Brain pericyte (primary cell): ENCODE data around the gene CAMTA1.
"Not testable (repeated sequence)": the region's sequence is repeated elsewhere in the genome, so short reads cannot be mapped to it uniquely, and the experiment has no call there.

ENCODE experiments used
- DNase-seq: peaks from one replicate; pipeline ENCODE4 v3.0.0-alpha.2; 2012; ENCODE audit warnings: low read depth, low spot score

CAMTA1 gene

GRCh38 chr1:7767176-7767575 lies 981.9 kb downstream of the CAMTA1 start:
- no peak for DNase-seq

- no peak for DNase-seq
Measured at GRCh38 chr1:7768583-7768982, 983.3 kb downstream of the CAMTA1 start.

DNA sequence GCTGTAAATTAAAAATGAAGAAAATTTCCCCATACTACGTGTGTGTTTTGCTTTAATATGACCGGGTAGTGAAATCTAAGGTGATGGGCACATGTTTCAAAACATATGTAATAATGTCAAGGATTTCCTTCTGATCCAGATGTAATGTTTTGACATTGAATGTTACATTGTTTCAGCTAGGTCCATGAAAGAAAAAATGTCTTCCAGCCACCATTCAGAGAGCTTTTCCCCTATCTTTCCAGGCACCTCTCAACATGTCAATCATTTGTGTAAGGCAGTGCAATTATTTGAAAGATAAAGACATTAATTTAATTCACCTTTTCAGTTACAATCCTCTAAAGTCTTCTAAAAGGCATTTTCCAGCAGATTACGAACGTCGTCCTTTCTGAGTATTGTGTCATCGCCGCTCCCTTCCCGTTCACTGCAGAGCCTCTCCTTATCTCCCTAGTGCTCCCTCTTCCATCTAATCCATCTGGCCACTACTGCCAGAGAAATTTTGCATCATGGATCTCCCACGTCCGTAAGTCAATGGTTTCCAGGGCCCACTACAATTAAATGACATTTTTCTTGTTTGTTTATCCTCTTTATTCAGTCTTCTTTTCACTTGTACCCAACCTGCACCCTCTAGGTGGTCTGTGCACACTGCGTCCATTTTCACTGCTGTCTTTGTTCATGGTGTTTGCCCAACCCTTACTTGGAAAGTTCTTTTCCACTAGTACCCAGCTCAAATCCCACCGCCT lies 984.6 kb downstream of the CAMTA1 start:
- DNase-seq, result no peak

DNA sequence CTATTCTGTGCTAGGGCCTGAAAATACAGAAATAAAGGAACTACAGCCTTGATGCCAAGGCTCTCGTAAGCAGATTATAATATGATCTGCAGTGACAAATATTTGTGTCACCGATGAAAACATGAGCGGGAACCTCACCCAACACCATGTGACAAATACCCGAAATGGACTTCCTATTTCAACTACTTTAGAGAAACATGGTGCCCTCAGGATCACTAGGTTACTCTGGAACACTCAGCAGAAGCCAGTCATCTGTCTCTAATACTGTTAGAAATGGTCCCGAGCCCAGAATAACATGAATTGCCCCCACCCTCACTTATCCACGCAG lies 985.4 kb downstream of the CAMTA1 start:
- DNase-seq, result peak; percentile 29

- DNase-seq, result no peak
Measured at GRCh38 chr1:7770997-7771822, 986.0 kb downstream of the CAMTA1 start, which contains the start of gene VAMP3. Gene VAMP3, plus strand, starts transcription at chr1:7771296. Its CDS starts 88 bp downstream, at chr1:7771384.

GRCh38 chr1:7771823-7772299 lies 986.6 kb downstream of the CAMTA1 start:
- DNase-seq, result no peak

- DNase-seq, result no peak
Measured at GRCh38 chr1:7777591-7777990, 992.3 kb downstream of the CAMTA1 start.

DNA sequence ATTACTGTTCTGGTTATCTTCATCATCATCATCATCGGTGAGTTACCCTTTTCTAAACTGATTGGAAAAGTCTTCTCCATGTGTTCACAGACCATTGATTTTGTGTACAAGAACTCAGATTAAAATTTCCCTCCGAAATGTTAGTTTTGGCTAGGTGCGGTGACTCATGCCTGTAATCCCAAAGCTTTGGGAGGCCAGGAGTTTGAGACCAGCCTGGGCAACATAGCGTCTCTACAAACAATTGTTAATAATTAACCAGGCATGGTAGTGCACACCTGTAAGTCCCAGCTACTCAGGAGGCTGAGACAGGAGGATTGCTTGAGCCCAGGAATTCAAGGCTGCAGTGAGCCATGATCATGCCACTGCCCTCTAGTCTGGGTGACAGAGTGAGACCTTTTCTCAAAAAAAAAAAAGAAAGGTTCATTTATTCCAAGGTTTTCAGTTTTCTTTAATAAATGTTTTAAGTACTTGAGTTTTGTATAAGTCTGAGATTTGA lies 992.9 kb downstream of the CAMTA1 start:
- DNase-seq, result no peak

DNA sequence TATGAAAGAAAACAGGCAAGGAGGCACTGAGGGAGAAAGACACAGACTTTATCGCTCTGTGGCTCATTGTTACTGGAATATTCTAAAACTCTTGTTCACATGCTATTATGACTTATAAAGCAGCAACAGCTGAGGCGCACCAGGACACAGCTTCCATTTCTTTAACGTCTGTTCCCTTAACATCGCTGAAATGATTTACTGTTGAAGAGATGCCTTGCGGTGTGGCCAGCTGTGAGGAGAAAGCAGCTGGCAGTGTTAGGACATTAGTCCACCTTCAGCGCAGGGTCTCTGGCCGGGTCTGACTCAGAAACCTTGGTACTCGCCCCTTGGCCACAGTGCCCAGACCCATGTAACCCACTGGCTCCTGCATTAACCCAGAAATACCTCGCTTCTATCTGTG lies 995.7 kb downstream of the CAMTA1 start:
- no peak for DNase-seq

DNA sequence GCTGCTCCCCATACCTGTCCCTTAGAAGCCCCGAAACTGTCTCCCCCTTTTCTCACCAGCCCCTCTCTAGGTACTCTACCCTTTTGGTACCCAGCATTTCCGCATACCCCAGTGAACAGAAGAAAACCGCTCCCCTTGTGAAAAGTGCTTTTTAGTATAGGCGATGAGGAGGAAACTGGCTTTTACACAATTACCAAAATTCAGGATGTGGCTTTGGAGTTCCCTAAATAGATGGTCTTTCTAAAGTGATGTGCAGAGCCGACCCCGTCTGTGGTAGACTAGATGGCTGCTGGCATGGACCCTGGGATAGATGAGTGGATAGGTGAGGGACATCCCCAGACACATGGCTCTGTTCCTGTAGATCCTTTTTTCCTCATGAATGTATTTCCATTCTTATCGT lies 996.2 kb downstream of the CAMTA1 start:
- no peak for DNase-seq

- no peak for DNase-seq
Measured at GRCh38 chr1:7781923-7782495, 996.8 kb downstream of the CAMTA1 start.

DNA sequence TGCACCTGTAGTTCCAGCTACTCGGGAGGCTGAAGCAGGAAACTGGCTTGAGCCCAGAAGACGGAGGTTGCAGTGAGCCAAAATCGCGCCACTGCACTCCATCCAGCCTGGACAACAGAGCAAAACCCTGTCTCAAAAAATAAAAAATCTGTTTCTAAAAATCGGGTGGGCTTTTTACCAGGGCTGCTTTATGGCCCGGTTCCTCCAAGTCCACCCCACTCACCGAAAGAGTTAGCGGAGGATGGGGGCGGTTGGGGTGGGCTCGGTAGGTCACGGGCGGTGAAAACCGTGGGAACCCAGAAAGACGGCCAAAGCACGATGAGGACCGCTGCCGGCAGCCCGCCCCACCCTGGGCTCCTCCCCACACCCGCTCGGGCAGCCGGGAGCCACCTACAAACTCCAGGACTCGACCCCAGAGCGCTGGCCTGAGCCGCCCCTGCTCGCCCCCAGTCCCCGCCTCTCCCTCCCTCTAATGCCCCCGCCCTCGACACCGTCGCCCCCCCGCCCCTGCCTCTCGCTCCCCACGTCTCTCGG lies 998.0 kb downstream of the CAMTA1 start:
- no peak for DNase-seq

DNA sequence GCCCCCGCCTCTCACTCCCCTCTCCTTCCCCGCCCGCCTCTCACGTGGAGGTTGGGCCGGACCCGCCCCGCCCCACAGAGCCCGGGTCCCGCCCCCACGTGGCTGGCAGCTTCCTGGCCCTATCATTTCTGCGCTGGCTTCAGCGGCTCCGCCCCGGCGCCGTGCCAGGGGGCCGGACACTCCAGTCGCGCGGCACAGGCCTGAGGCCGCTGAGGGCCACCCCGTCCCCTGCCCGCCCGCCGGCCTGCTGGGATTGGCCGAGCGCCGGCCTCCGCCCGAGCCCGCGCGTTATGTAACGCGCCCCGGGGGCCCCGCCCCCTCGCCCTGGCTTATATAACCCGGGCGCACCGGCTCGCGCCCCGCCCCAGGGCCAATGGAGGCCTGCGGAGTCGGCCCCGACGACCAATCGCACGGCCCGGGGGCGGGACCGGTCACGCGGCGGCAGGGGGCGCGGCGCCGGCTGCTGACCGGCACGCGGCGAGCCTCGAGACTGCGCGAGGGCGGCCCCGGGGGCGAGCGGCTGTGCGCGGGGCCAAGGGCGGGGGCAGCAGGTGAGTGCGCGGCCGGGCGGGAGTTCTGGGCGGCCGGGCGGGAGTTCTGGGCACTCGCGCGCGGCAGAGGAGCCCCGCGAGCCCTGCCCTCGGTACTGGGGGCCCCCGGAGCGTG lies 998.7 kb downstream of the CAMTA1 start, which contains the start of gene PER3:
Gene PER3, plus strand, starts transcription at position 466 of the 666 bp plus-strand sequence. CDS start 587 bp downstream, outside the sequence.
- DNase-seq, result peak; percentile 87

DNA sequence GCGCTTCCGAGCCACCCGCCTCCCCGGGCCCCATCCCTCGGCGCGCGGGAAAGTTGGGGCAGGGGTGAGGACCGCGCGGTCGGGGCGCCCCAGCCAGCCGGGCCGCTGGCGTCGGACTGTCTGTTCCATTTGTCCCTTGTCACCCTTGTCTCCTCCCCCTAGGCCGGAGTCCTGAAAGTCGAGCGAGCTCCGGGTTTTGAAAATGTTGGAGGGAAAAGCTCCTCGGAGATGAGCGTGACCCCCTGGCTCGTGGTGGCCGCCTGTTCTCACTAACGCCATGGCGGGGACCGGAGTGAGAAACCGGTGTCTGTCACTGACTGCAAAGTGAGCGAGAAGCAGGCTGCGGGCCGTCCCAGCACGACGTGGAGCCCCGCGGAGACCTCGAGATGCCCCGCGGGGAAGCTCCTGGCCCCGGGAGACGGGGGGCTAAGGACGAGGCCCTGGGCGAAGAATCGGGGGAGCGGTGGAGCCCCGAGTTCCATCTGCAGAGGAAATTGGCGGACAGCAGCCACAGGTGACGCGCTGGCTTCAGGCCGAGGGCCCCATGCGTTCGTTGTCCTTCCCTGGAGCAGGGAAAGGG lies 999.3 kb downstream of the CAMTA1 start:
- DNase-seq, result no peak

DNA sequence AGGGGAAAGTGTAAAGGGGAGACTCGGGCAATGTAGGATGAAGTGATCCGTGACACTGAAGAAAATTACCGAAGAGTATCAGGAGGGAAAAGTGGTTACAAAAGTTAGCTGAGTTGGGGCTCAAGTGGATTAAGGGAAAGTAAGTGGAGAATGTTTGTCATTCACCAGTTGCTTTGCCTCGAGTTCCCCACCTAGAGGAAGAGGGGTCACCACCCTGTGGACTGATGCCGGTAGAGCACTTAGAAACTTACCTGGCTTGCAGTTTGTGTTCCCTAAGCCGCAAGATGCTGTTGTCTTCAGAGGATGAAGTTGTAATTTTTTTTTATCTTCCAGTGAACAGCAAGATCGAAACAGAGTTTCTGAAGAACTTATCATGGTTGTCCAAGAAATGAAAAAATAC lies 999.9 kb downstream of the CAMTA1 start:
- no peak for DNase-seq

- no peak for DNase-seq
Measured at GRCh38 chr1:7786795-7787194, 1001.5 kb downstream of the CAMTA1 start.

DNA sequence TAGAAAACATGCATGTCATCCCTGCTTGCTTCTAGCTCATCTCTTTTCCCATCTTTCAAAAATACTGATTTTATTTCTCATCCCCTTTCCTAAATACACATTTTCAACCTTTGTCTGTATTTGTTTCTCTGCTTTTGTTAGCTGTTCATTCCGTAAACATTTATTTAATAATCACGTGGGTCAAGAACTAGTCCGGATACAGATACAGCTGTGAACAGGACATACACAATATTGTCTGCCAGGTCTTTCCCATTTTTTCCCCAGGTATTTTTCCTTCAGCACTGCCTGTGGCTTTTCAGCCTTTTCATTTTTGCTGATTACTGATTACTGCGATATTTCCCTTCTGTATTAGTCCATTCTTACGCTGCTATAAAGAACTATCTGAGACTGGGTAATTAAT lies 1004.6 kb downstream of the CAMTA1 start:
- DNase-seq, result no peak

DNA sequence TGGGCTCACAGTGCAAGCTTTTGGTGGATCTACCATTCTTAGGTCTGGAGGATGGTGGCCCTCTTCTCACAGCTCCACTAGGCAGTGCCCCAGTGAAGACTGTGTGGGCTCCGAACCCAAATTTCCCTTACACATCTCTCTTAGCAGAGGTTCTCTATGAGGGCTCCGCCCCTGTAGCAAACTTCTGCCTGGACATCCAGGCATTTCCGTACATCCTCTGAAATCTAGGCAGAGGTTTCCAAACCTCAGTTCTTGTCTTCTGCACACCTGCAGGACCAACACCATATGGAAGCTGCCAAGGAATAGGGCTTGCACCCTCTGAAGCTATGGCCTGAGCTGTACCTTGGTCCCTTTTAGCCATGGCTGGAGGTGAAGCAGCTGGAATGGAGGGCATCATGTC lies 1005.8 kb downstream of the CAMTA1 start:
- DNase-seq, result not testable (repeated sequence)

- DNase-seq, result no peak
Measured at GRCh38 chr1:7795406-7795805, 1010.2 kb downstream of the CAMTA1 start.

- no peak for DNase-seq
Measured at GRCh38 chr1:7805460-7805859, 1020.2 kb downstream of the CAMTA1 start.

DNA sequence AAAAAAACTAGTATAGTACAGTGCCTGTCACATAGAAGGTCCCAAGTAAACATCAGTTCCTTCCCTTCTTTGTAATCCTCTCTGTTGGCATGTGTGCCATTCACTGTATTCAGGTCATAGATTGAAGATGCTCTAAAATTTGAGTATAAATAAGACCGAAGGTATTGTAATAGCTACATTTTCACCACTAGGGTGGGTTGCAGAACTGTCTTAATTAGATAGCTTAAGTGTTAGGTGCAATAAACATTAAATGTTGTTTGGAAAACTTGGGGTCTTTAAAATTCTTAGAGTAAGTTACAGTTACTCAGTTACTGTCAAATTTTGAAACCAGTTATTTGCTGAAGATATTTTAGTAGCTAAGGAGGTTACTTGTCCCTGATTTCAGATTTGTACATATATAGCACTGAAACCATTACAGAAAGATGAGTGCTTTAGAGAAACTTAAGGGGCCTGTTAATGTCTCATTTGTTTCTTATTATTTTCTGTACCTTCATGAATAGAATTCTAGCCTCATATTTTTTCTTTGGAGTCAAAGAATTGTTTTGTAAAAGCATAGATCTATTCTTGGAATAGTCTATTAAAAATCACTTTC lies 1023.1 kb downstream of the CAMTA1 start:
- no peak for DNase-seq
